Measurements from ENCODE around the gene HOXA4.
A peak's percentile ranks its signal among the peaks of the same experiment; 100 is the strongest.

Gene HOXA4

DNA sequence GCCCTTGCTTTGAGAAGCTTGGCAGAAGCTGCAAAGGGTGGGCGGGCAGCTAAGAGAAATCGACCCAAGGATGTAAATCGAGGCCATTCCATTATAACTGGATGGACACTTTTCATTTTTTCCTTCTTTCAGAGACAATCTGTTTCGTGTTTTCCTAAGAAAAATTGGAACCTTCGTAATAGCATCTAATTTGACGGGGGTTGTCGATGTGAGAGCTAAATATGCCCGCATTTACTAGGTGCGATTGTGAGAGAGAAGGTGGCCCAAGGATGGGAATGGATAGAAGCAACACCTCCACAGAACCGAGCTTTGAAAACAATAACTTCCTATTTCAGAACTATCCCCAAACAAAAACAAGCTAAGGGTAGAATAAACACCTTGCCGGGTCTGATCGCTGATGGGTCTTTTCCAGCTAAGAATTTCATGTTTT is 848 bp upstream of the HOXA4 start:
- DNase-seq, result no peak

DNA sequence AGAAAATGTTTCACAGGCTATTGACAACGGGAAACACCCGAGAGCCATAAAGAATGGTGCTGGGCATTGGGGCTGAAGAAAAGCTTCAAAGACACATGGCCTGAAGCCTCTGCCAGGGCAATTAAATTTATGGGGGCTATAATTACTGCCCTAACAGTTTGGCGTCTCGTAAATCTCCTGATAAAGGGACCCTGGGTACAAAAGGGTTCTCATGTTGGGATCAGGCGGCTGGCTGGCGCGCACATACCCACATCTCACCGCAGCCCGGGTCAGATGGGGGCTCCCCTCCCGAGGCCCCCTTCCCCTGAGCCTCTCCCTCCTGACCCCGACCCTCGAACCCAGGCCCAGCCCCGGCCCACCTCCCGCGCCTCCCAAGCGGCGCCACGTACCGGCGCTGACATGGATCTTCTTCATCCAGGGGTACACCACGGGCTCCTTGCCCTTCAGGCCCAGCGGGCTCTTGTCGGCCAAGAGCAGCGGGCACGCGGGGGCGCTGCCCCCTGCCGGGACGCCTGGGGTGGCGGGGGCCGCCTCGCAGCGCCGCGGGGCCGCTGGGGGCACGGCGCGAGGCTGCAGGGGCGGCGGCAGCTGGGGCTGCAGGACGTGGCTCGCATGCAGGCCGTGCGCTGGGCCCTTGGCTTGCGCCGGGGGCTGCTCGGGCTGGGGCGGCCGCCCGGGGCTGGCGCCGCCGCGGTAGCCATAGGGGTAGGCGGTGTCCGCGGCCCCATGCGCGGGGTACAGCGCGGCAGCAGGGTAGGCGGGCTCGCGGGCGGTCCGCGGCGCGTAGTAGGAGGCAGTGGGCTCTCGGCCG is 623 bp downstream of the HOXA4 start:
- DNase-seq, result no peak

GRCh38 chr7:27128776-27129728 is 1.5 kb downstream of the HOXA4 start:
- DNase-seq, result no peak

DNA sequence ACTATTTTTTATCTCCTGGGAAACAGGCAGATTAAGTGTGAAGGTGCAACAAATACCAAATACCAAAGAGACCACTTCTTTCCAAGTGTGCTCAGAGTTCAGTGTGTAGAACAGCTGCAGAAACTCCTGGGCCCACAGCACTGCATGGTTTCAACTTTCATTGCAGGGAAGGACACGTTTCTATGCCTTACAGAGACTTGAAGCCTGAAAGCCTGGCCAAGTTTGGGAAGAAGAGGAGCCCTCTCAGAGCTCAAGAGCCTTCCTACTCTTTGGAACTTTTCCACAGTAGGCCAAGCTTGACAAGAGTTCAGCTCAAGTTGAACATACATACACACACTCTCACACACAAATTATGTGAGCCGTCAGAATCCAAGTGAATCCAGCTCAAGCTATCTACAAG is 2.5 kb downstream of the HOXA4 start:
- no peak for DNase-seq

DNA sequence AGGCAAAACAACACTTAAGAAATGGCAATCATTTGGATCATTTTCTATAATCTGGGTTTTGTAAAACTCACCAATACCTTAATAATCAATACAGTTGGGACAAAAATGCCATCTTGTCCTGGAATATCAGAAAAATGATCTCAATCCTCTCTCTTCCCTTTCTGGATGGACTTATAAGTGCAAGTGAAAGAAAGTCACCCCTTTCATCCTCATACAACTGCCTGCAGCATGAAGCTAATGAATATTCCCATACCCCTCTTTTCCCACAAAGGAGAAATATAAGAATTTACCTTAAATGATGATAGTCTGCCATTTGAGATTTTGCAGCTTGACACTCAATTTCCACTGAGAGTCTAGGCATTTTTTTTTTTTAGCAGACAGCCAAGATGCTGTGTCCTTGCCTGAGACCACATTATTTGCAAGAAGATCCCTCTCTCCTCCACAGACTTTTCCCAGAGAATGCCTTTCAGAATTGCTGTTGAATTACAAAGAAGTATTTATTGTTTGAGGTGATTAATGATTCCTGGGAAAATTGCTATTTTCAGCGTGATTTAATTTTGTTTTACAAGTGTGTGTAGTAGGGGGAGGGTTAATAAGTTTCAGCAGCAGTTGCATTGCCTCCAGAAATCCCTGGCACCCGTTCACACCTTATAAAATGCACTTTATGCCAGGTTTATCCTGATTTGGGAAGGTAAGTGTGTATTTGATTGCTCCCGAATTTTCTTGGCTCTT is 3.8 kb downstream of the HOXA4 start:
- DNase-seq, result no peak

GRCh38 chr7:27125986-27126394 is 4.6 kb downstream of the HOXA4 start:
- DNase-seq, result no peak

GRCh38 chr7:27124902-27125689 is 5.5 kb downstream of the HOXA4 start:
- no peak for DNase-seq

- no peak for DNase-seq
Measured at GRCh38 chr7:27124096-27124901, 6.3 kb downstream of the HOXA4 start.

DNA sequence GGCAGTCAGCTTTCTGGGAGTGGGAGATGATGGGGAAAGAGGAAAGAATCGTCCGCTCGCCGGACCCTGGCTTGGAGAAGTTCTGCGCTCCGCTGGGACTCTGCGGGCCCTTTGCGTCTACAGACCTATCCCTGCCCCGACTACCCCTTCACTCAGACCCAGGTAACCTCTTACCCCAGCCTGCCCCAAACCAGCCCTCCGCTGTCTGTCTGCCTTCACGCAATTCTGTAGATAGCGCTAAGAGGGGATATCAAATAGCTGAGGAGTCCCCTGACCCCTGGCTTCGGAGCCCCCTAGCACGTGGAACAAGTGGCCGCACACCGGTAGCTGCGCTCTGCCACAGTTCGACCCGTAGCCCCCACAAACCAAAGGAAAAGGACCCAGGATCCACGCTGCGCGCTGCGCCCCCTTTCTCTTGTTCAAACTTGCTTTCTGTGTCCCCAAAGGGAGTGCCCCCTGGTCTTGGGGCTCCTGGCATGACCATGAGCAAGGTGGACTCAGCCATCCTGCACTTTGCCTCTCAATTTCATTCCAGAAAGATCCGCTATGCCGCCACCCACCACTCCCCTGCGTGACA is 7.0 kb downstream of the HOXA4 start:
- no peak for DNase-seq

DNA sequence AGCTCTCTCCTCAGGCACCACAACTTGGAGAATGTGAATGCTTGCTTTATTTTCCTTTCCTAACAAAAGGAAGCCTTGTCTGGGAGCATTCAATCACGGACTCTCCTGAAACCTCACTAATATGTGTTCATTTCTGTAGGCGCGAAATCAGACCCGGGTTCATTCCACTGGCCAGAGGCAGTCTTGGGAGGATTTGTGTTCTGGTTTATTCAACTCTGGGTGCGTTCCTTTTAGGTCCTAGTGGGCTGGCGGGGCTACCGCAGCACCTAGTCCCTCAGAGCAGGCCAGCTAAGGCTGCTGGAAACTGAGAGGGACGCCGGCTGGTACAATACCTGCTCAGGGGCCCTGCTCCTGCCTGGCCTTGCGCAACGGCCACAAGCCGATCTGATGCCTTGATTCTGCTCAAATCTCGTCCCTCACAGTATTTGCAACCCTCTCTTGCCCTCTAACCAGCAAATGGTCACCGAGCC is 7.5 kb downstream of the HOXA4 start:
- peak in 1 of 2 experiments; percentile 34 for DNase-seq

- DNase-seq, result no peak
Measured at GRCh38 chr7:27122077-27122910, 8.3 kb downstream of the HOXA4 start.

DNA sequence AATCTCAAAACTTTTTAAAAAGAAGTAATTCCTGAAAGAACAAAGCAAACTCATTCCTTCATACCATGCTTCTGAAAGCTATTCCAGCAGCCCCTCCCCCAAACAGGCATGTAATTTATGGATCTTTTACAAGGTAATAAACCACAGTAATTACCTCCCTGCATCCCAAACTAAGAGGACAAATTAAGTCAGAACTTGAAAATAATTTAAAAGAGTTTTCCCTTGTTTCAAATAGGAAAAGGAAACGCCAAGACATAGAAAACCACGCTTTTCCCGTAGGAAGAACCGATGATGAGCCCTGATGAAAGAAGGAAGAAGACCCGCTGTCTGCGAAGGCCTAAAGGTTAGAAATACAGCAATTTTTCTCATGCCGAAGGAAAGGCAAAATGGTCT is 8.9 kb downstream of the HOXA4 start:
- no peak for DNase-seq

DNA sequence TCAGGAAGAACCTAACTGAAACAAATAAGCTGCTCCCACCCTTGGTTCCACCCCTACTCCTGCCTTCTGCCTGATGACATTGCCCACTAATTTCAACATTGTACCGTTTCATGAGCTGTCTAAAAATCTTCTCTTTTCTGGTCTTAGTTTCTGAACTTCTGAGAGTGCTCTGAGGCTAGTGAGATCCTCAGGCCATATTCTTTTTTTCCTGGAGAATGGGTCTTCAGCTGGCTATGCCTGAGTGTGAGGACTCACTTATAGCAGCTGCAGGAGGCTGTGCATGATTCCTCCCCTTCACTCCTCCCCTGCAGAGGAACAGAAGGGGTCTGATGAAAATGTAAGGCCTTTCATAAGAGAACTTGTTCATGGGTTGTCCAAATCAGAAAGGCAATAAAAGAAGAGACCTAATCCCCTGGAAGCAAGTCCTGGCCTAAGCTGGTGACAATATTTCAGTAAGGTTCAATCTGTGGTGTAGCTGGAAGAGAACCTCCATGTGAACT is 11.1 kb downstream of the HOXA4 start:
- no peak for DNase-seq

DNA sequence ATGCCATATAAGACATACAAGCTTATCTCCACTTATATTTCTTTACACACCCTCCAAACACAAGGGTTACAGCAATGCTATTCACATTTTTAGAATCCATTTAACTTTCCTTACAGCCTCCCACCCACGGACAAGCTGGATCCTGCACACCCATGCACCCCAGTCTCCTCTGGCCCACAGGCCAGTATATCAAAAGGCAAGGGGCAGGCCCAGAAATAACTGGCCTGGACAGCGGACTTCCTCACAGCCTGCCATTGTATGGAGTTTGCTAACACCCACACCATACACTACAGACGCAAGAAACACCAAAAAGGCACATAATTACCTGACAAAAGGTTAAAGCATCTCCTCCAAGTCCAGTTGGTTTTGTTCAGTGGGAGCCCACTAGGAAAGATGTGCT is 12.0 kb downstream of the HOXA4 start:
- no peak for DNase-seq

GRCh38 chr7:27117887-27118491 is 12.6 kb downstream of the HOXA4 start:
- no peak for DNase-seq

- no peak for DNase-seq
Measured at GRCh38 chr7:27116962-27117886, 13.3 kb downstream of the HOXA4 start.

DNA sequence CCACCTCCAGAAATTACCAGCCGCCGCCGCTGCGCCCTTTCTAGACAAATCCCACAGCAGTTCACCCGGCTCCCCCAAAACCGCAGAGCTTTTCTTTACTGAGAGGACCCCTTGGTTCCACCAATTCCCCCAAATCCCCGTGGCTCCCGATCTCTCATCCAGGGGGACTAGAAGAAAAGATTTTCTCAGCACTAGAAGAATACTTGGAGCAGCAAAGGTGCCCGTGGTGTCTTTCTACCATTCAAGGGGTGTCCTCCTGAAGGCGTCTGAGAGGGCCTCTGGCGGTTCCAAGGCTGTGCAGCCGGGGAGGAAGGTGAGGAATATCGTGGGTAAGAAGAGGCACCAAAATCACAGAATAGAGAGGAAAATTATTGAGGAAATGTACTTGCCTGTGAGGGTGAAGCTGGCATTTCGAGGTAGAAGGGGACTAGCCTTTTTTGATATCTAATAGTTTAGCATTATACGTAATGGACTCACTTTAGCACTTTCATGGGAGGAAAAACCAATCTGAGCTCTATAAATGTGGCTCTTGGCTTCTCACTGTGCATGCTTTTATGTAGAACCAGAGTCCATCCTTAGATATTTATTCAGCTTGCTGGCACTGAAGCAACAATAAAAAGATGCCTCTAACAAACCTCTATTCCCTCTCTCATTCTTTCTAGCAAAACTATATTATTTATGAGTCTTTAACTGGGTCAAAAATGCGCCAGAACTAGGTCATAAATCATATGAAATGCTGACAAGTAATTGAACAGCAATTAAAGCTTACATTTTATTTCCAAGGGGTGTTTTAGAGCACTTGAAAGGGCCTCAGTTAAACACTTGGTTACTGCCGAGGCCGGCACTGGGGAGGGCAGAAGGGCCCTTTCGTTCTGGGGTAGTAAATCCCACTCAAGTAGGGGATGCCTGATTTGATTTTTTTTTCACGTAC is 14.3 kb downstream of the HOXA4 start:
- no peak for DNase-seq

Data from Kasumi-1 (cell line).